Prostate gland (tissue), 2 donors: Measurements from ENCODE around the gene DNM2. TPM values are rescaled to one million over a fixed set of nuclear protein-coding genes. Genes with fewer than 3 reads are reported as not detected.
"Not testable (repeated sequence)": the region's sequence is repeated elsewhere in the genome, so short reads cannot be mapped to it uniquely, and the experiment has no call there.

Source experiments
- DNase-seq: peaks from one replicate; pipeline ENCODE4 v3.0.0-alpha.2; 2019; ENCODE audit warnings: low spot score
- H3K27ac ChIP-seq, 2 donors: fragments of 200-600 bp; sonication (generic); 2 replicates each; pipeline ENCODE4 v1.5.1; 2017 to 2019
- H3K27me3 ChIP-seq: fragments of 200-600 bp; sonication (generic); replicated peaks from 2 replicates; pipeline ENCODE4 v1.5.1; 2019; ENCODE audit not compliant: insufficient read depth
- H3K36me3 ChIP-seq, 2 donors: fragments of 200-600 bp; sonication (generic); 1 replicate in 1 of 2; 2 replicates in 1 of 2; pipeline versions ENCODE4 v1.5.1 to v1.8.1; 2017 to 2019
- H3K4me1 ChIP-seq: fragments of 200-600 bp; sonication (generic); replicated peaks from 2 replicates; pipeline ENCODE4 v1.5.1; 2019
- H3K4me3 ChIP-seq, 2 donors: fragments of 200-600 bp; sonication (generic); 2 replicates each; pipeline ENCODE4 v1.5.1; 2017 to 2019
- H3K9me3 ChIP-seq: fragments of 200-600 bp; sonication (generic); 2 replicates; pipeline ENCODE4 v1.5.1; 2017
- POLR2A ChIP-seq: fragments of 450-650 bp; IDR thresholded peaks from one replicate; pipeline ENCODE4 v1.6.1; 2016; ENCODE audit warnings: antibody characterized with exemption, mild to moderate bottlenecking
- POLR2AphosphoS5 ChIP-seq: sonication (generic); formaldehyde crosslinking; IDR thresholded peaks from one replicate; pipeline ENCODE4 v1.6.1; 2017; ENCODE audit warnings: antibody characterized with exemption
- WGBS: methylation state at CpG from one replicate; pipeline ENCODE4 v1.1.5; 2018; 5-methylcytosine and 5-hydroxymethylcytosine counted together
- intact Hi-C: fragments of 100-400 bp; cut with DNase I; formaldehyde crosslinking; loops from one replicate; pipeline ENCODE4 v1.14.2; 2022
- total RNA-seq, 2 donors: library from RNA; depleted of rRNA; stranded (reverse); fragments of >200 nt; gene quantifications; one replicate each; pipeline ENCODE4 v1.1.0, GENCODE V29; 2016
- TF ChIP-seq, protein P1 (sequence below), 4 experiments: fragments of 200-600 bp in 2 of 4; fragments of 450-650 bp in 2 of 4; sonication (generic) in 2 of 4; IDR thresholded peaks; 1 replicate in 3 of 4; 2 replicates in 1 of 4; pipeline ENCODE4 v1.5.1; 2016 to 2019; ENCODE audit warnings: antibody characterized with exemption in 4 of 4, mild to moderate bottlenecking in 2 of 4, moderate library complexity in 2 of 4

Gene DNM2
- total RNA-seq, 2 donors from 2014 or later: 137 to 279 TPM

DNA sequence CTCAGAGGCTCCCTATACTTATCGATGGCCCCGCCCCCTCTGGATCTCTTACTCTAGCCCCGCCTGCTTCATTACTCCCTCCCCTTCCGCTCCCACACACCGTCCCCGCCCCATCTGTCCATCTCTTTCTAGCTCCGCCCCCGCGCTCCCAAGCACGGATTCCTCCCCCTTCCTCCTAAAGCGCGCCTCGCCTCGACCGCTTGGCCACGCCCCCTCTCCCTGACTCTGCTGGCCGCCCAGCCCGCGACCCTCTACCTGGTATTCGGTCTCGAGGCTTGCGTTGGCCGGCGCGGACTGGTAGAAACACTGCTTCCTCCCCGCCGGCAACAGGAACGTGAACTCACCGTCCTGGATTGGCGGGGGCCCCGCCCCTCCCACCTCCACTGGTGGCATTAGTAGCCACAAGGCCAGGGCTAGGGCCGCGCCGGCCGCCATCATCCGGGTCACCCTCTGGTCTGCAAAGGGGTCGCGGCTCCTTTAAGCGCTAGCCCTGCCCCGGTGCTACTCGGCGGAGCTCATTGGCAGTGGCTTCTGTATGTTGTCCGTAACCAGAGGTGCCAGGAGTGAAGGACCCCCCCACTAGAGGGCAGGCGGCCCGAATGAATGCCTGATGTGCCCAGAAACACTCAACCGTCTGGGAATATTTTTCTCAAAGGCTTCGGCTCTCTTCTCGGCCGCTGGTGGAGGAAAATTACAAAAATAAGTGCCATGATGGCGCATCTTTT, 118.0 kb downstream of the DNM2 start, which contains the start of gene TMED1:
Gene TMED1, minus strand, starts transcription at position 459 of the 725 bp plus-strand sequence. Its CDS starts 21 bp downstream, at position 438.
- Histone ChIP-seq H3K4me3 (peak within 1 kb of the TSS; percentile 69 to 74), H3K9me3 (no peaks in the 10 kb centered on the region), H3K36me3 (no peaks in the 10 kb centered on the region), H3K27ac (peak within 1 kb of the TSS; percentile 98), H3K27me3 (no peaks in the 10 kb centered on the region), H3K4me1 (no peaks in the 10 kb centered on the region)
- DNase-seq: peak; percentile 88
- under 1% methylated on average over 50 of the region's 50 CpGs for WGBS
- intact Hi-C loops: loop anchor here (2.0 kb wide), 1 partner anchor 35 kb away; the partner anchor contains the start of gene CARM1
- TF ChIP-seq, protein P1, sequence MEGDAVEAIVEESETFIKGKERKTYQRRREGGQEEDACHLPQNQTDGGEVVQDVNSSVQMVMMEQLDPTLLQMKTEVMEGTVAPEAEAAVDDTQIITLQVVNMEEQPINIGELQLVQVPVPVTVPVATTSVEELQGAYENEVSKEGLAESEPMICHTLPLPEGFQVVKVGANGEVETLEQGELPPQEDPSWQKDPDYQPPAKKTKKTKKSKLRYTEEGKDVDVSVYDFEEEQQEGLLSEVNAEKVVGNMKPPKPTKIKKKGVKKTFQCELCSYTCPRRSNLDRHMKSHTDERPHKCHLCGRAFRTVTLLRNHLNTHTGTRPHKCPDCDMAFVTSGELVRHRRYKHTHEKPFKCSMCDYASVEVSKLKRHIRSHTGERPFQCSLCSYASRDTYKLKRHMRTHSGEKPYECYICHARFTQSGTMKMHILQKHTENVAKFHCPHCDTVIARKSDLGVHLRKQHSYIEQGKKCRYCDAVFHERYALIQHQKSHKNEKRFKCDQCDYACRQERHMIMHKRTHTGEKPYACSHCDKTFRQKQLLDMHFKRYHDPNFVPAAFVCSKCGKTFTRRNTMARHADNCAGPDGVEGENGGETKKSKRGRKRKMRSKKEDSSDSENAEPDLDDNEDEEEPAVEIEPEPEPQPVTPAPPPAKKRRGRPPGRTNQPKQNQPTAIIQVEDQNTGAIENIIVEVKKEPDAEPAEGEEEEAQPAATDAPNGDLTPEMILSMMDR (IDR thresholded peaks at IDR 0.05): peak in 3 of 4 experiments; percentile 35 to 76 (median 69)
- TF ChIP-seq POLR2AphosphoS5 (peak; percentile 41), POLR2A (peak; percentile 56)

DNA sequence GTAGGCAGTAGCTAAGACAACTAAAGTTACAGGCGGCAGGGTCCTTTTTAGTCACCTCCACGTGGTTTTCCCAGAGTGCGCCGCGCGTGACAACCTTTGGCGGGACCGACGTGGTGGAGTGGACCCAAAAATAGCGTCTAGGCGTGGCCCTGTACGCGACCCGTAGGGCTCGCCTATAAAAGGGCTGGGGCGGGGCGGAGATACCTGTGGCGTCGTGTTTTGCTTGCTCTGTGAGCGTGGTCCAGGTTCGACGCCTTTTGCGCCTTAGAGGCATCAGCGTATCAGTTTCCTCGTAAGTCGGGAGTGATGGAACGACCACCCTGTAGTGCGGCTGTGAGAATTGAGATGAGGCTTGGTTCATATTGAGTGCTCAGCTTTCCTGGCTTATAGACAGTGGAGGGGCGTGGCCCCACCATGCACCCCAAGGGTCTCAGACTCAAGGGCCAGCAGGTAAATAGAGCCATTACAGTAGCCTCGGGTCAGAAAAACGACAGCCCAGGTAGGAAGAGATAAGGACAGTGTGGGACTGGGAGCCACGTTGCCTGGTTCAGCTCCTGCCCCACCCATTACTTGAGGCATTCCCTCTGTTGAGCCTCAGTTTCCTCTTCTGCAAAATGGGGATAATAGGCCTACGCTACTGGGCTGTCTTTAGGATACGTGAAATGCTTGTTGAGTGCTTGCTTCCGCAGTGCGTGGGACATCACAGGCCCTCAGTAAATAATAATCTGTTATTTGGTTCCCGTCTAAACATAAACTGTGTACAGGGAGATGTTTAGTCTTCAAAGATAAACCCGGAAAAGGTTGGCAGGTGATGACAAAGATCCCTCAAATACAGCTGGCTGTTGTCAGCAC, 118.8 kb downstream of the DNM2 start:
- TF ChIP-seq POLR2AphosphoS5: peak; percentile 76
- TF ChIP-seq POLR2A: no peak
- DNase-seq: no peak
- Histone ChIP-seq H3K36me3 (no peaks in the 10 kb centered on the region), H3K9me3 (no peaks in the 10 kb centered on the region), H3K27me3 (no peaks in the 10 kb centered on the region), H3K4me1 (no peaks in the 10 kb centered on the region), H3K27ac (peak overlapping the region; percentile 98), H3K4me3 (peak overlapping the region; percentile 69 to 74)
- WGBS: 33% methylated on average over 38 of the region's 38 CpGs
- intact Hi-C loops: loop anchor here (2.0 kb wide), 1 partner anchor 34 kb away; the partner anchor contains the start of gene CARM1

DNA sequence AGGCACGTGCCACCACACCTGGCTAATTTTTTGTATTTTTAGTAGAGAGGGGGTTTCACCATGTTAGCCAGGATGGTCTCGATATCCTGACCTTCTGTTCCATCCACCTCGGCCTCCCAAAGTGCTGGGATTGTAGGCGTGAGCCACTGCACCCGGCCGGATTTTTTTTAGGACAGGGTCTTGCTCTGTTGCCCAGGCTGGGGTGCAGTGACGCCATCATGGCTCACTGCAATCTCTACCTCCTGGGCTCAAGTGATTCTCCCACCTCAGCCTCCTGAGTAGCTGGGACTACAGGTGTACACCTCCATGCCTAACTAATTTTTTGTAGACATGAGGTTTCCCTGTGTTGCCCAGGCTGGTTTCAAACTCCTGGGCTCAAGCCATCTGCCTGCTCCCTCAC, 119.8 kb downstream of the DNM2 start:
- intact Hi-C loops: loop anchor here (2.0 kb wide), 1 partner anchor 33 kb away; the partner anchor contains the start of gene CARM1
- not testable (repeated sequence) for H3K27me3 ChIP-seq, DNase-seq, H3K4me3 ChIP-seq, H3K9me3 ChIP-seq, H3K4me1 ChIP-seq, H3K27ac ChIP-seq, H3K36me3 ChIP-seq
- 96% methylated on average over 7 of the region's 7 CpGs for WGBS

DNA sequence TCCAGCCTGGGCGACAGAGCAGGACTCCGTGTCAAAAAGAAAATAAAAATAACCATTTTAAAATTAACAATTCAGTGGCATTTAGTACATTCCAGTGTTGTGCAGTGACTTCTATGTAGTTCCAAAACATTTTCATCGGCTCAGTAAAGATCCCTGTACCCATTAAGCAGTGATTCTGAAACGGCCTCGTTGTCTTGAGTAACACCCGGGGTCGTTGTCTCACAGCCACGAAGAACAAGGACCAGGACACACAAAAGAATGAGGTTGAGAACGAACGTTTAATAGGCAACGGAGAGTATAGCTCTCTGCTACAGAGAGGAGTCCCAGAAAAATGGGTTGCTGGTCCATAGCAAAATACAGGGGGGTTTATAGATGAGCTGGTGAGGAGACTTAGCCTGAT, 120.5 kb downstream of the DNM2 start:
- intact Hi-C loops: no loop called here
- Histone ChIP-seq H3K9me3 (no peaks in the 10 kb centered on the region), H3K27me3 (no peaks in the 10 kb centered on the region), H3K36me3 (no peaks in the 10 kb centered on the region), H3K4me1 (no peaks in the 10 kb centered on the region), H3K27ac (no peak overlapping the region), H3K4me3 (no peak overlapping the region)
- DNase-seq: no peak
- WGBS: 88% methylated on average over 11 of the region's 11 CpGs
- TF ChIP-seq POLR2AphosphoS5 (no peak), POLR2A (no peak)
- TF ChIP-seq, protein P1 (IDR thresholded peaks at IDR 0.05): no peak

DNA sequence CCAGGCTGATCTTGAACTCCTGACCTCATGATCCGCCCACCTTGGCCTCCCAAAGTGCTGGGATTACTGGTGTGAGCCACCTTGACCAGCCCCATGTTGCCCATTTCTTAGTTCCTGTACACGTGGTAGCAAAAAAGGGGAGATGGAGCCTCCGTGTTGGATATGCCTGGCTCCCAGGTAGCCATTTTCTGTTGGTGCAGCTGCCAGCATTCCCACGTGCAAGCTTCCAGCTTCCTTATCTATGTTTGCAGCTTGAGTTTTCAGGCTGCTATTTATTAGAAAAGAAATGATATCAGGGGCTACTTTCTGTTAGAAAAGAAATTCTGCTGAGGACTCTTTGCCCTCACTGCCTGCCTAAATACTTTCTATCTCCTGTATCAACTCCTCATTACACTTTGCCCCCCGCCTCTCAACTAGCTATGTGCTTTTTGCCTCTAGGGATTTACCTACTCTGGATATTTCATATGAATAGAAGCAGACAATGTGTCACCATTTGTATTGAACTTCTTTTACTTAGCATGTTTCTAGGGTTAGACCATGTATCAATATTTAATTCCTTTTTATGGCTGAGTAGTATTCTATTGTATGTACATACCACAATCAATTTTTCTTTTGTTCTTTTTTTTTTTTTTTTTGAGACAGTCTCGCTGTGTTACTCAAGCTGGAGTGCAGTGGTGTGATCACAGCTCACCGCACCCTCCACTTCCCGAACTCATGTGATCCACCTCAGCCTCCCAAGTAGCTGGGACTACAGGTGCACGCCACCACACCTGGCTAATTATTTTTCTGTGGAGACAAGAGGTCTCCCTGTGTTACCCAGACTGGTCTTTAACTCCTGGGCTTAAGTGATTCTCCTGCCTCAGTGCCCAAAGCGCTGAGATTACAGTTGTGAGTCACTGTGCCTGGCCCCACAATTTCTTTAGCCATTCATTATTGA, 121.5 kb downstream of the DNM2 start:
- Histone ChIP-seq H3K4me1 (no peaks in the 10 kb centered on the region), H3K27me3 (no peaks in the 10 kb centered on the region), H3K27ac (no peak overlapping the region), H3K36me3 (no peaks in the 10 kb centered on the region), H3K4me3 (no peak overlapping the region), H3K9me3 (no peaks in the 10 kb centered on the region)
- no peak for DNase-seq
- intact Hi-C loops: no loop called here
- TF ChIP-seq POLR2A (no peak), POLR2AphosphoS5 (no peak)
- TF ChIP-seq, protein P1 (IDR thresholded peaks at IDR 0.05): no peak
- 85% methylated on average over 10 of the region's 10 CpGs for WGBS
